22Rv1 (cell line): ENCODE measurements around the gene PDGFC.

Source experiments
- CTCF ChIP-seq: fragments of 450-650 bp; IDR thresholded peaks from 2 replicates; pipeline ENCODE4 v1.5.1; 2017; ENCODE audit warnings: mild to moderate bottlenecking
- ZFX ChIP-seq: fragments of 450-650 bp; IDR thresholded peaks from 2 replicates; pipeline ENCODE4 v1.6.1; 2017; ENCODE audit warnings: antibody characterized with exemption, borderline replicate concordance

DNA sequence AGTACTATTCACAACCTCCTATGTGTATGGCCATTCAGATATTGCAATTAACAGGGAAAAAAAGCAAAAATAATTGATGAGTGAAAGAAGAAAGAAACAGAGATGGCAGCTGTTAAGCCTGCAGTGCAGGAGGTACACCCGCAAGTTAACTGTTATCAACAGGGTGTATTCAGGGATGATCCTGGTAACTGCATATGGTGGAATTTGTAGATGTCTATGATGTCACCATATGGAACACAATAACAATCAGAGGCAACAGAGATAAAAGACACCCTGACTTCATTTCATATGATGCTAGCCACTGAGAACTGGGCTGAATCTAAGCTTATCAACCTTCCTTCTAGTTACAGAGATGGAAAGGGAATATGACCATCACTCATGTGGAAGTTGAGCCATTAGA is 96.5 kb downstream of the PDGFC start:
- TF ChIP-seq CTCF (no peak), ZFX (no peak)
